Keratinocyte (primary cell): ENCODE data around the gene IRGC. TPM values are rescaled to one million over a fixed set of nuclear protein-coding genes. Genes with fewer than 3 reads are reported as not detected.

Experiments used
- DNase-seq: peaks from one replicate; pipeline ENCODE4 v3.0.0-alpha.2; 2011; ENCODE audit warnings: low read depth, missing footprints, low spot score
- FAIRE-seq: peaks from 2 replicates; lab custom pipeline; 2011; peaks lifted over from hg19 to GRCh38; lab: Jason Lieb, UNC
- H2AFZ ChIP-seq: 2 replicates; pipeline ENCODE4 v1.6.0; 2012; ENCODE audit warnings: low read length, control low read depth, inconsistent platforms; ENCODE audit not compliant: control insufficient read depth
- H3K27ac ChIP-seq: 2 replicates; pipeline ENCODE4 v1.5.1; 2011; ENCODE audit warnings: low read length; ENCODE audit not compliant: control insufficient read depth, insufficient read depth
- H3K27me3 ChIP-seq: 3 replicates; pipeline ENCODE4 v1.6.0; 2011; ENCODE audit warnings: low read length; ENCODE audit not compliant: control insufficient read depth, insufficient read depth; ENCODE audit errors: extremely low read depth
- H3K36me3 ChIP-seq, 2 experiments: 2 replicates in 1 of 2; 3 replicates in 1 of 2; pipeline ENCODE4 v1.5.1; 2011; ENCODE audit warnings: low read length in 2 of 2, mild to moderate bottlenecking in 1 of 2; ENCODE audit not compliant: control insufficient read depth in 2 of 2, insufficient read depth in 2 of 2; ENCODE audit errors: extremely low read depth in 1 of 2
- H3K4me1 ChIP-seq: 3 replicates; pipeline ENCODE4 v1.5.1; 2011; ENCODE audit warnings: low read length; ENCODE audit not compliant: control insufficient read depth, insufficient read depth; ENCODE audit errors: extremely low read depth
- H3K4me2 ChIP-seq: 3 replicates; pipeline ENCODE4 v1.6.0; 2011; ENCODE audit warnings: low read depth, low read length; ENCODE audit not compliant: control insufficient read depth, insufficient read depth; ENCODE audit errors: extremely low read depth
- H3K4me3 ChIP-seq, 3 experiments: fragments of 200-600 bp in 1 of 3; sonication (generic) in 1 of 3; 2 replicates in 2 of 3; 3 replicates in 1 of 3; pipeline ENCODE4 v1.5.1; 2011 to 2016; ENCODE audit warnings: low read length in 3 of 3, mild to moderate bottlenecking in 3 of 3, control low read depth in 2 of 3, inconsistent platforms in 1 of 3, low read depth in 1 of 3, mixed read lengths in 1 of 3, mixed run types in 1 of 3, moderate library complexity in 1 of 3; ENCODE audit not compliant: control insufficient read depth in 2 of 3, insufficient read depth in 2 of 3; ENCODE audit errors: extremely low read depth in 1 of 3
- H3K79me2 ChIP-seq: 2 replicates; pipeline ENCODE4 v1.6.0; 2012; ENCODE audit warnings: low read length; ENCODE audit not compliant: control insufficient read depth, insufficient read depth
- H3K9ac ChIP-seq: 3 replicates; pipeline ENCODE4 v1.6.0; 2011; ENCODE audit warnings: low read length; ENCODE audit not compliant: control insufficient read depth, insufficient read depth; ENCODE audit errors: extremely low read depth
- H3K9me1 ChIP-seq: 3 replicates; pipeline ENCODE4 v1.6.0; 2011; ENCODE audit warnings: low read length; ENCODE audit not compliant: control insufficient read depth, insufficient read depth; ENCODE audit errors: extremely low read depth
- H3K9me3 ChIP-seq: 2 replicates; pipeline ENCODE4 v1.5.1; 2012; ENCODE audit warnings: low read depth, low read length; ENCODE audit not compliant: control insufficient read depth
- H4K20me1 ChIP-seq: 3 replicates; pipeline ENCODE4 v1.6.0; 2011; ENCODE audit warnings: low read length; ENCODE audit not compliant: control insufficient read depth, insufficient read depth; ENCODE audit errors: extremely low read depth
- CTCF ChIP-seq, 3 experiments: IDR thresholded peaks in 1 of 3; conservative IDR thresholded peaks in 1 of 3; optimal IDR thresholded peaks in 1 of 3; 2 replicates in 2 of 3; 3 replicates in 1 of 3; pipeline versions ENCODE3 to v1.5.1; 2011; ENCODE audit warnings: low read length in 3 of 3, mild to moderate bottlenecking in 3 of 3, moderate library complexity in 2 of 3, control low read depth in 1 of 3, inconsistent platforms in 1 of 3; ENCODE audit not compliant: insufficient read depth in 2 of 3; ENCODE audit errors: extremely low read depth in 1 of 3
- EZH2 ChIP-seq: IDR thresholded peaks from one replicate; pipeline ENCODE4 v1.6.1; 2012; ENCODE audit warnings: inconsistent platforms, mild to moderate bottlenecking, low read length, moderate library complexity
- dilution Hi-C: fragments of 300-500 bp; cut with MboI; formaldehyde crosslinking; loops from one replicate; pipeline ENCODE4 v1.7.0; 2020; ENCODE audit warnings: low sequenced_read_pairs; ENCODE audit not compliant: extremely low pct_ligation_motif_present
- polyA plus RNA-seq, 5 experiments: library from polyadenylated mRNA; depleted of rRNA in 3 of 5; stranded (reverse) in 3 of 5; stranded (forward) in 1 of 5; unstranded in 1 of 5; fragments of >200 nt; gene quantifications; 1 replicate in 1 of 5; 2 replicates in 3 of 5; 3 replicates in 1 of 5; pipeline versions ENCODE4 v1.2.1 to v1.2.3, GENCODE V29; 2011 to 2012; ENCODE audit warnings: missing spikeins in 2 of 5, low read depth in 1 of 5, low replicate concordance in 1 of 5

IRGC gene
- polyA plus RNA-seq, 1 donor (not counting 4 experiments of a cell fraction or from before 2014, with no cell fraction given) = not detected

GRCh38 chr19:43713208-43713607 is 2.7 kb upstream of the IRGC start:
- TF ChIP-seq EZH2 (no peak), CTCF (optimal IDR thresholded peaks at IDR 0.05 in 1 of 3, IDR thresholded peaks at IDR 0.05 in 1 of 3, conservative IDR thresholded peaks at IDR 0.05 in 1 of 3; ENCODE audit: extremely low read depth in 1 of 3, insufficient read depth in 2 of 3, low read length in 3 of 3) (no peak)
- dilution Hi-C loops = no loop called here

GRCh38 chr19:43718627-43719377 is 2.9 kb downstream of the IRGC start:
- H3K9ac ChIP-seq = no peak overlapping the region
- H3K79me2 ChIP-seq = no peaks in the 10 kb centered on the region
- TF ChIP-seq EZH2 (no peak), CTCF (optimal IDR thresholded peaks at IDR 0.05 in 1 of 3, IDR thresholded peaks at IDR 0.05 in 1 of 3, conservative IDR thresholded peaks at IDR 0.05 in 1 of 3; ENCODE audit: extremely low read depth in 1 of 3, insufficient read depth in 2 of 3, low read length in 3 of 3) (no peak)
- no peak overlapping the region for H3K4me2 ChIP-seq
- FAIRE-seq (no peak), DNase-seq (no peak)
- no peaks in the 10 kb centered on the region for H3K36me3 ChIP-seq
- no peaks in the 10 kb centered on the region for H3K9me1 ChIP-seq
- H2AFZ ChIP-seq = no peak overlapping the region
- no peaks in the 10 kb centered on the region for H3K9me3 ChIP-seq
- no peak overlapping the region for H3K4me3 ChIP-seq
- H4K20me1 ChIP-seq = no peaks in the 10 kb centered on the region
- H3K4me1 ChIP-seq = no peaks in the 10 kb centered on the region
- H3K27me3 ChIP-seq = no peaks in the 10 kb centered on the region
- dilution Hi-C loops = no loop called here
- H3K27ac ChIP-seq = no peak overlapping the region

More at GRCh38 chr19:43713208-43713607, 2.7 kb upstream of the IRGC start:
- Histone ChIP-seq H3K9ac (no peak overlapping the region), H3K27me3 (no peaks in the 10 kb centered on the region), H3K79me2 (no peaks in the 10 kb centered on the region), H3K4me1 (no peaks in the 10 kb centered on the region), H3K27ac (no peak overlapping the region), H3K9me1 (no peaks in the 10 kb centered on the region), H4K20me1 (no peaks in the 10 kb centered on the region), H3K36me3 (no peaks in the 10 kb centered on the region), H3K4me3 (no peak overlapping the region), H3K9me3 (peaks cover 3% of the 10 kb centered on the region), H2AFZ (no peak overlapping the region), H3K4me2 (no peak overlapping the region)
- DNase-seq (no peak), FAIRE-seq (no peak)
